Mesenchymal stem cell (in vitro differentiated cells and primary cell): ENCODE results near the gene ZNF853.

Experiments used
- DNase-seq: peaks from one replicate; pipeline ENCODE4 v3.0.0-alpha.2; 2013
- H2AFZ ChIP-seq: one replicate; pipeline ENCODE4 v1.6.1; 2013; ENCODE audit warnings: low read depth, mild to moderate bottlenecking, control low read depth, inconsistent platforms, low read length, moderate library complexity
- H2AK5ac ChIP-seq: 2 replicates; pipeline ENCODE4 v1.6.1; 2013; ENCODE audit warnings: low read length, moderate library complexity, mild to moderate bottlenecking, inconsistent platforms; ENCODE audit not compliant: severe bottlenecking
- H2BK120ac ChIP-seq: one replicate; pipeline ENCODE4 v1.6.1; 2013; ENCODE audit warnings: low read depth, mild to moderate bottlenecking, inconsistent platforms, low read length, moderate library complexity
- H2BK12ac ChIP-seq, 2 experiments: one replicate each; pipeline ENCODE4 v1.6.1; 2013; ENCODE audit warnings: inconsistent platforms in 2 of 2, low read length in 2 of 2, mild to moderate bottlenecking in 2 of 2, moderate library complexity in 2 of 2, control low read depth in 1 of 2
- H2BK15ac ChIP-seq: one replicate; pipeline ENCODE4 v1.6.1; 2013; ENCODE audit warnings: mild to moderate bottlenecking, low read depth, inconsistent platforms; ENCODE audit not compliant: poor library complexity, severe bottlenecking
- H2BK5ac ChIP-seq: 2 replicates; pipeline ENCODE4 v1.6.1; 2013; ENCODE audit warnings: low read depth, mild to moderate bottlenecking, low read length, control low read depth, inconsistent platforms; ENCODE audit not compliant: poor library complexity, severe bottlenecking
- H3K14ac ChIP-seq, 2 experiments: one replicate each; pipeline ENCODE4 v1.6.1; 2013; ENCODE audit warnings: inconsistent platforms in 2 of 2, low read length in 2 of 2, control low read depth in 1 of 2, mild to moderate bottlenecking in 1 of 2, moderate library complexity in 1 of 2
- H3K18ac ChIP-seq, 2 experiments: one replicate each; pipeline ENCODE4 v1.6.1; 2013; ENCODE audit warnings: inconsistent platforms in 2 of 2, low read length in 2 of 2, control low read depth in 1 of 2, low read depth in 1 of 2, mild to moderate bottlenecking in 1 of 2
- H3K23ac ChIP-seq, 2 experiments: one replicate each; pipeline ENCODE4 v1.6.1; 2013; ENCODE audit warnings: inconsistent platforms in 2 of 2, low read length in 2 of 2, mild to moderate bottlenecking in 2 of 2, moderate library complexity in 2 of 2, control low read depth in 1 of 2
- H3K27ac ChIP-seq: 2 replicates; pipeline ENCODE4 v1.5.1; 2013; ENCODE audit warnings: mild to moderate bottlenecking, moderate library complexity, low read length, control low read depth, inconsistent platforms; ENCODE audit not compliant: poor library complexity, severe bottlenecking
- H3K27me3 ChIP-seq, 2 experiments: 2 replicates each; pipeline versions ENCODE4 v1.6.1 to v1.7.0; 2013; ENCODE audit warnings: low read length in 2 of 2, mild to moderate bottlenecking in 2 of 2, moderate library complexity in 2 of 2, control low read depth in 1 of 2, inconsistent platforms in 1 of 2; ENCODE audit not compliant: control insufficient read depth in 1 of 2, insufficient read depth in 1 of 2
- H3K36me3 ChIP-seq, 2 experiments: 2 replicates each; pipeline versions ENCODE4 v1.6.1 to v1.7.0; 2013; ENCODE audit warnings: low read length in 2 of 2, control low read depth in 1 of 2, inconsistent platforms in 1 of 2, low read depth in 1 of 2, mild to moderate bottlenecking in 1 of 2; ENCODE audit not compliant: insufficient read depth in 2 of 2, control insufficient read depth in 1 of 2
- H3K4ac ChIP-seq, 2 experiments: one replicate each; pipeline ENCODE4 v1.6.1; 2013; ENCODE audit warnings: inconsistent platforms in 2 of 2, low read length in 2 of 2, mild to moderate bottlenecking in 2 of 2, moderate library complexity in 2 of 2, control low read depth in 1 of 2, low read depth in 1 of 2
- H3K4me1 ChIP-seq: 2 replicates; pipeline ENCODE4 v1.6.1; 2013; ENCODE audit warnings: low read depth, low read length, control low read depth; ENCODE audit not compliant: control insufficient read depth, insufficient read depth
- H3K4me2 ChIP-seq: 2 replicates; pipeline ENCODE4 v1.6.1; 2013; ENCODE audit warnings: low read length, mild to moderate bottlenecking, inconsistent platforms; ENCODE audit not compliant: poor library complexity, severe bottlenecking
- H3K4me3 ChIP-seq, 2 experiments: 2 replicates each; pipeline versions ENCODE4 v1.5.1 to v1.7.0; 2013; ENCODE audit warnings: low read length in 2 of 2, mild to moderate bottlenecking in 2 of 2, control low read depth in 1 of 2, low read depth in 1 of 2; ENCODE audit not compliant: insufficient read depth in 1 of 2
- H3K79me1 ChIP-seq: replicated peaks from 2 replicates; pipeline ENCODE4 v1.6.1; 2013; ENCODE audit warnings: mild to moderate bottlenecking, control low read depth, low read length, inconsistent platforms; ENCODE audit not compliant: poor library complexity, severe bottlenecking
- H3K9ac ChIP-seq: 2 replicates; pipeline ENCODE4 v1.7.0; 2013; ENCODE audit warnings: mild to moderate bottlenecking, low read length, moderate library complexity
- H3K9me3 ChIP-seq: 2 replicates; pipeline ENCODE4 v1.7.0; 2013; ENCODE audit warnings: mild to moderate bottlenecking, low read length; ENCODE audit not compliant: control insufficient read depth
- H4K8ac ChIP-seq: one replicate; pipeline ENCODE4 v1.6.1; 2013; ENCODE audit warnings: inconsistent platforms, mild to moderate bottlenecking, low read length, moderate library complexity
- H4K91ac ChIP-seq: one replicate; pipeline ENCODE4 v1.6.1; 2013; ENCODE audit warnings: mild to moderate bottlenecking, low read length, inconsistent platforms
- WGBS: methylation state at CpG from one replicate; pipeline ENCODE4 v1.1.7; 2013; ENCODE audit warnings: mixed read lengths; 5-methylcytosine and 5-hydroxymethylcytosine counted together

Gene ZNF853

DNA sequence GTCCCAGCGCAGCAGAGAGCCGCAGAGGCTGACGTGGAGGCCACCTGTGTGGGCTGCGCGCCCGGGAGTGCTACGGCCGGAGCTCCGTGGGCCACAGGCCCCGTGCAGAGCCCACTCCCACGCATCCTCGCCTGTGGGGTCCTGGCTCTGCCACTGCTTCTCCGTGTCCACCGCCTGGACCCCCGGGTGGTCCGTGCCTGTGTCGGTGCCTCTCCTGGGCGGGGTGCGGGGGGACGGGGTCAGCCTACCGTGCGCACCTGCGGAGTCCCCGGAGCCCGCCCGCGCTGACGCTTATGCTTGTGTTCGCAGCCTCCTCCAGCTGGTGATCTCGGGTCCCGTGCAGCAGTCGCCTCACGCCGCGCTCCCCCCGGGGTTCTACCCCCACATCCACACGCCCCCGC is 7.8 kb upstream of the ZNF853 start:
- 99% methylated on average over 38 of the region's 38 CpGs for WGBS
- Histone ChIP-seq H2AFZ (no peak overlapping the region), H3K18ac (no peak overlapping the region), H3K14ac (no peak overlapping the region), H2BK15ac (no peak overlapping the region), H2BK12ac (no peak overlapping the region), H3K4me2 (no peak overlapping the region), H2AK5ac (no peak overlapping the region), H4K91ac (no peak overlapping the region), H2BK5ac (no peak overlapping the region), H4K8ac (no peak overlapping the region), H3K4me1 (no peaks in the 10 kb centered on the region), H3K27ac (no peak overlapping the region), H3K4ac (no peak overlapping the region), H3K79me1 (peaks cover 18% of the 10 kb centered on the region), H3K4me3 (no peak overlapping the region), H3K36me3 (peaks cover 15 to 46% of the 10 kb centered on the region in 2 experiments), H2BK120ac (no peak overlapping the region), H3K23ac (no peak overlapping the region), H3K9me3 (no peaks in the 10 kb centered on the region), H3K27me3 (peaks cover 0 to 3% of the 10 kb centered on the region in 2 experiments), H3K9ac (no peak overlapping the region)
- no peak for DNase-seq

- 96% methylated on average over 27 of the region's 27 CpGs for WGBS
- Histone ChIP-seq H3K4me1 (no peaks in the 10 kb centered on the region), H2BK15ac (no peak overlapping the region), H3K4ac (no peak overlapping the region), H3K79me1 (peaks cover 18% of the 10 kb centered on the region), H2BK120ac (no peak overlapping the region), H3K9ac (no peak overlapping the region), H3K36me3 (peaks cover 14 to 42% of the 10 kb centered on the region in 2 experiments), H3K14ac (no peak overlapping the region), H3K4me2 (no peak overlapping the region), H2AFZ (no peak overlapping the region), H2BK12ac (no peak overlapping the region), H3K27me3 (peaks cover 0 to 6% of the 10 kb centered on the region in 2 experiments), H4K91ac (no peak overlapping the region), H3K18ac (no peak overlapping the region), H3K4me3 (no peak overlapping the region), H2AK5ac (no peak overlapping the region), H2BK5ac (no peak overlapping the region), H3K27ac (no peak overlapping the region), H3K23ac (no peak overlapping the region), H4K8ac (no peak overlapping the region), H3K9me3 (no peaks in the 10 kb centered on the region)
- DNase-seq = no peak
Observed at GRCh38 chr7:6608081-6608480, 7.3 kb upstream of the ZNF853 start.

- H3K79me1 ChIP-seq = peaks cover 17% of the 10 kb centered on the region
- H2AK5ac ChIP-seq = no peak overlapping the region
- no peak overlapping the region for H4K8ac ChIP-seq
- no peak overlapping the region for H3K9ac ChIP-seq
- H4K91ac ChIP-seq = no peak overlapping the region
- no peak overlapping the region for H2BK12ac ChIP-seq
- no peak overlapping the region for H3K4me3 ChIP-seq
- H3K18ac ChIP-seq = no peak overlapping the region
- no peak overlapping the region for H2BK120ac ChIP-seq
- no peak overlapping the region for H2BK5ac ChIP-seq
- no peak overlapping the region for H3K4ac ChIP-seq
- H3K14ac ChIP-seq = no peak overlapping the region
- no peak for DNase-seq
- H2BK15ac ChIP-seq = no peak overlapping the region
- no peaks in the 10 kb centered on the region for H3K4me1 ChIP-seq
- H3K4me2 ChIP-seq = no peak overlapping the region
- no peak overlapping the region for H3K23ac ChIP-seq
- WGBS = 96% methylated on average over 12 of the region's 12 CpGs
- peaks cover 5 to 11% of the 10 kb centered on the region in 2 experiments for H3K27me3 ChIP-seq
- H3K36me3 ChIP-seq = peaks cover 14 to 36% of the 10 kb centered on the region in 2 experiments
- no peaks in the 10 kb centered on the region for H3K9me3 ChIP-seq
- H2AFZ ChIP-seq = no peak overlapping the region
- no peak overlapping the region for H3K27ac ChIP-seq
Observed at GRCh38 chr7:6608794-6609193, 6.6 kb upstream of the ZNF853 start.

GRCh38 chr7:6612819-6613218 is 2.6 kb upstream of the ZNF853 start:
- no peak overlapping the region for H3K23ac ChIP-seq
- peaks cover 32 to 39% of the 10 kb centered on the region in 2 experiments for H3K27me3 ChIP-seq
- no peak overlapping the region for H3K4me2 ChIP-seq
- H3K18ac ChIP-seq = no peak overlapping the region
- H2AK5ac ChIP-seq = no peak overlapping the region
- 80% methylated on average over 5 of the region's 7 CpGs for WGBS
- no peak overlapping the region for H3K27ac ChIP-seq
- H3K36me3 ChIP-seq = peaks cover 0 to 7% of the 10 kb centered on the region in 2 experiments
- no peak overlapping the region for H2BK12ac ChIP-seq
- no peaks in the 10 kb centered on the region for H3K9me3 ChIP-seq
- no peak overlapping the region for H3K4ac ChIP-seq
- H3K79me1 ChIP-seq = no peaks in the 10 kb centered on the region
- H4K8ac ChIP-seq = no peak overlapping the region
- H2BK120ac ChIP-seq = no peak overlapping the region
- no peak overlapping the region for H3K14ac ChIP-seq
- H3K4me1 ChIP-seq = peaks cover 12% of the 10 kb centered on the region
- no peak overlapping the region for H4K91ac ChIP-seq
- H3K9ac ChIP-seq = no peak overlapping the region
- no peak for DNase-seq
- H2BK5ac ChIP-seq = no peak overlapping the region
- no peak overlapping the region for H2BK15ac ChIP-seq
- no peak overlapping the region for H3K4me3 ChIP-seq
- H2AFZ ChIP-seq = no peak overlapping the region
